Memory B cell (primary cell): ENCODE results near the gene LRP8.
A peak's percentile ranks its signal among the peaks of the same experiment; 100 is the strongest.

Experiments
- ATAC-seq: fragments of 150-1000 bp; cut with Tn5 transposase; 2 replicates; pipeline ENCODE4 v1.10.0; 2021; ENCODE audit warnings: low read depth, mild to moderate bottlenecking, moderate library complexity
- DNase-seq, 2 donors: peaks; one replicate each; pipeline ENCODE4 v3.0.0; 2022; ENCODE audit warnings: low spot score in 2 of 2
- H3K27ac Mint-ChIP-seq: one replicate; pipeline ENCODE4 v1.8.0; 2022; ENCODE audit warnings: mild to moderate bottlenecking, moderate library complexity, mixed read lengths
- H3K27me3 Mint-ChIP-seq: one replicate; pipeline ENCODE4 v1.8.0; 2022; ENCODE audit warnings: mixed read lengths
- H3K36me3 Mint-ChIP-seq: one replicate; pipeline ENCODE4 v1.8.0; 2022; ENCODE audit warnings: mild to moderate bottlenecking, mixed read lengths
- H3K4me1 Mint-ChIP-seq: one replicate; pipeline ENCODE4 v1.8.0; 2022; ENCODE audit warnings: mixed read lengths
- H3K4me3 Mint-ChIP-seq: one replicate; pipeline ENCODE4 v1.8.0; 2022; ENCODE audit warnings: mild to moderate bottlenecking, moderate library complexity, mixed read lengths
- H3K9me3 Mint-ChIP-seq: one replicate; pipeline ENCODE4 v1.8.0; 2022; ENCODE audit warnings: mixed read lengths

Gene LRP8

GRCh38 chr1:53262000-53262399 lies 65.9 kb downstream of the LRP8 start:
- peaks cover 10% of the 10 kb centered on the region for H3K36me3 Mint-ChIP-seq

DNA sequence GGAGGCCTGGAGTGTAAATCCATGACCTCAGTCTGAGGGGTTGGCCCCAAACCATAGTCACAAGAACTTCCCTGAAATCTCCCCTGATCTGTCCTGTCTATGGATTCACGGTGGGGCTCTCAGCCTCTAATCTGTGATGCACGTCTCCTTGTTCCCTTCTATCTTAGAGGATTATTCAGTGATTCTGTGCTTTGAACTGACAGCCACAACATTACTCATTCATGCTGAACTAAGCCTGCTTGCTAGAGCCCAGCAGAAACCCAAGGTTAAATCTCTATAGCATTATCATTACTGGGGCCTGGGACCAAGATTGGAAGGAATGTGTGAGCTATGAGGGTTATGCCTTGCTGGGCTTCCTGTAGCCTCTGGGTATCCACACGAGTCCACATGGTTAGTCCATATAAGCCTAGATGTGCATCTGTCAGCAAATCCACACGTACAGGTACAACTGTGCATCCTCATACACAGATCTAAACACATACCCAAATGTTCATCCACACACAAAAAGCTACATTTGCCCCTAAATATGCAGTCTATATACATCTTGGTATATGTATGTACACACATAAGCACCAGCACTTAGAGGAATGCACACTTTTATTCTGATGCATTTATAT lies 67.1 kb downstream of the LRP8 start:
- no peaks in the 10 kb centered on the region for H3K9me3 Mint-ChIP-seq
- no peaks in the 10 kb centered on the region for H3K27me3 Mint-ChIP-seq
- no peak overlapping the region for H3K4me3 Mint-ChIP-seq
- peaks cover 10% of the 10 kb centered on the region for H3K36me3 Mint-ChIP-seq
- H3K4me1 Mint-ChIP-seq: peaks cover 11% of the 10 kb centered on the region
- no peak for ATAC-seq
- no peak for DNase-seq
- H3K27ac Mint-ChIP-seq: peak overlapping the region; percentile 25

More at GRCh38 chr1:53262000-53262399, 65.9 kb downstream of the LRP8 start:
- Mint-ChIP-seq H3K4me3 (no peak overlapping the region), H3K27me3 (no peaks in the 10 kb centered on the region), H3K9me3 (no peaks in the 10 kb centered on the region), H3K27ac (no peak overlapping the region), H3K4me1 (peaks cover 11% of the 10 kb centered on the region)
- no peak for ATAC-seq
- no peak for DNase-seq

DNA sequence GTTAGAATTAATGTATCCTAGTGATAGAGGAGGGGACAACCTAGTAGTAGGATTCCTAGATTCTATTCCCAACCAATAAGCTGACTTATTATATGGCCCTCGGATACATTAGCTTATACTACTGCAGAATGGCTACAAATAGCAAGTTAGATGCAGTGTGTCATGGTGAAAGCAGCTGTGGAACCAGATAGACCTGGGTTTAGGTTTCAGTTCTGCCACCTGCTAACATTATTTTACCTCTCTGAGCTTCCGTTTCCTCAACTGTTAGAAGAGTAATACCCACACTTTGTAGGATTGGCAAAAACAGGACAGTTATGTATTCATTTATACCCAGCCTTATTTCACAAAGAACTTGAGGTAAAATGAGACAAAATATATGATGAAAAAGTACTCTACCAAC lies 67.9 kb downstream of the LRP8 start:
- ATAC-seq (peak; percentile 71), DNase-seq (no peak)
- Mint-ChIP-seq H3K4me3 (peak overlapping the region; percentile 8), H3K9me3 (no peaks in the 10 kb centered on the region), H3K27ac (peak overlapping the region; percentile 82), H3K36me3 (peaks cover 10% of the 10 kb centered on the region), H3K4me1 (peaks cover 11% of the 10 kb centered on the region), H3K27me3 (no peaks in the 10 kb centered on the region)

DNA sequence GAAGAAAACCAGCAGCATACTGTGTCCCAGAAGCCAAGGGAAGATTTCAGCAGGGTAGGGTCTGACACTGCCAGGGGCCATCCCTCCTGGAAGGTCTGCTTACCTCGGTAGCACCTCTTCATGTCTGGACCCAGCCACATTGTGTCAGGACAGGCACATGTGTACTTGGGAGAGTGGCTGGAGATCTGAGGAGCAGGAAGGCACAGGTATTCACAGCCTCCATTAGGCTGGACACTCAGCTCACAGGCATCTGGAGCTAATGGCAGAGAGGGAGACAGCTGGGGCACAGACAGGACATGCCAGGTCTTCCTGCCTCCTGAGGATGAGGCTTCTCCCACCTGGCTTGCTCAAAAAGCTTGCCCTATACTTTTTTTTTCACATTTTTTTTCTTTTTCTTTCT lies 69.7 kb downstream of the LRP8 start:
- no peaks in the 10 kb centered on the region for H3K27me3 Mint-ChIP-seq
- peaks cover 11% of the 10 kb centered on the region for H3K4me1 Mint-ChIP-seq
- DNase-seq: no peak
- no peak for ATAC-seq
- no peak overlapping the region for H3K4me3 Mint-ChIP-seq
- peaks cover 4% of the 10 kb centered on the region for H3K36me3 Mint-ChIP-seq
- H3K9me3 Mint-ChIP-seq: no peaks in the 10 kb centered on the region
- H3K27ac Mint-ChIP-seq: no peak overlapping the region

GRCh38 chr1:53257454-53258081 lies 70.3 kb downstream of the LRP8 start:
- no peak for DNase-seq
- H3K27ac Mint-ChIP-seq: no peak overlapping the region
- H3K4me1 Mint-ChIP-seq: peaks cover 11% of the 10 kb centered on the region
- no peaks in the 10 kb centered on the region for H3K27me3 Mint-ChIP-seq
- H3K36me3 Mint-ChIP-seq: peaks cover 4% of the 10 kb centered on the region
- ATAC-seq: no peak
- no peak overlapping the region for H3K4me3 Mint-ChIP-seq
- no peaks in the 10 kb centered on the region for H3K9me3 Mint-ChIP-seq

GRCh38 chr1:53256511-53257453 lies 71.1 kb downstream of the LRP8 start:
- Mint-ChIP-seq H3K27ac (no peak overlapping the region), H3K4me1 (peaks cover 11% of the 10 kb centered on the region), H3K9me3 (no peaks in the 10 kb centered on the region), H3K4me3 (no peak overlapping the region), H3K27me3 (no peaks in the 10 kb centered on the region), H3K36me3 (peaks cover 4% of the 10 kb centered on the region)
- ATAC-seq: no peak
- no peak for DNase-seq

- H3K36me3 Mint-ChIP-seq: peaks cover 9% of the 10 kb centered on the region
- H3K4me3 Mint-ChIP-seq: no peak overlapping the region
- H3K27ac Mint-ChIP-seq: no peak overlapping the region
- peaks cover 5% of the 10 kb centered on the region for H3K4me1 Mint-ChIP-seq
- DNase-seq (no peak), ATAC-seq (no peak)
- no peaks in the 10 kb centered on the region for H3K9me3 Mint-ChIP-seq
- H3K27me3 Mint-ChIP-seq: no peaks in the 10 kb centered on the region
Measured at GRCh38 chr1:53255031-53255430, 72.8 kb downstream of the LRP8 start.

GRCh38 chr1:53254011-53254640 lies 73.7 kb downstream of the LRP8 start:
- H3K27me3 Mint-ChIP-seq: no peaks in the 10 kb centered on the region
- H3K27ac Mint-ChIP-seq: no peak overlapping the region
- no peaks in the 10 kb centered on the region for H3K9me3 Mint-ChIP-seq
- DNase-seq (no peak), ATAC-seq (no peak)
- no peaks in the 10 kb centered on the region for H3K4me1 Mint-ChIP-seq
- H3K4me3 Mint-ChIP-seq: no peak overlapping the region
- H3K36me3 Mint-ChIP-seq: peaks cover 11% of the 10 kb centered on the region

DNA sequence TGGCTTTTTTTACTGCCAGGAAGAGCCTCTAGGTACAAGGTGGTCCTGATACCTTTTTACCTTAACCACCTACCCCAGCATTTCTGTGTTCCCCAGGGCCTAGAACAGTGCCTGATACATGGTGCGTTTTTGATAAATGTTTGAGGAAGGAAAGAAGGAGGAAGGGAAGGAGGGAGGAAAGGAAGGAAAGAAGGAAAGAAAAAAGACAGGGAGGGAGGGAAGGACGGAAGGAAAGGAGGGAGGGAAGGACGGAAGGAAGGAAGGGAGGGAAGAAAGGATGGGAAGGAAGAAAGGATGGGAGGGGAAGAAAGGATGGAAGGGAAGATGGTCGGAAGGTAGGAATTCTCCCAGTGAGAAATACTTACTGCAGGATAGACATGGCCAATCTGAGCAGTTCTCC lies 77.5 kb downstream of the LRP8 start:
- Mint-ChIP-seq H3K27me3 (no peaks in the 10 kb centered on the region), H3K4me1 (peaks cover 15% of the 10 kb centered on the region)

GRCh38 chr1:53249706-53250105 lies 78.2 kb downstream of the LRP8 start:
- ATAC-seq: no peak
- no peak for DNase-seq
- Mint-ChIP-seq H3K27me3 (no peaks in the 10 kb centered on the region), H3K27ac (no peak overlapping the region), H3K36me3 (peaks cover 11% of the 10 kb centered on the region), H3K4me3 (no peak overlapping the region), H3K4me1 (peaks cover 17% of the 10 kb centered on the region), H3K9me3 (no peaks in the 10 kb centered on the region)

More for the DNA sequence above, 77.5 kb downstream of the LRP8 start:
- Mint-ChIP-seq H3K4me3 (no peak overlapping the region), H3K9me3 (no peaks in the 10 kb centered on the region), H3K27ac (no peak overlapping the region), H3K36me3 (peaks cover 11% of the 10 kb centered on the region)
- no peak for ATAC-seq
- DNase-seq: no peak

GRCh38 chr1:53246261-53247134 lies 81.4 kb downstream of the LRP8 start:
- peaks cover 11% of the 10 kb centered on the region for H3K36me3 Mint-ChIP-seq

DNA sequence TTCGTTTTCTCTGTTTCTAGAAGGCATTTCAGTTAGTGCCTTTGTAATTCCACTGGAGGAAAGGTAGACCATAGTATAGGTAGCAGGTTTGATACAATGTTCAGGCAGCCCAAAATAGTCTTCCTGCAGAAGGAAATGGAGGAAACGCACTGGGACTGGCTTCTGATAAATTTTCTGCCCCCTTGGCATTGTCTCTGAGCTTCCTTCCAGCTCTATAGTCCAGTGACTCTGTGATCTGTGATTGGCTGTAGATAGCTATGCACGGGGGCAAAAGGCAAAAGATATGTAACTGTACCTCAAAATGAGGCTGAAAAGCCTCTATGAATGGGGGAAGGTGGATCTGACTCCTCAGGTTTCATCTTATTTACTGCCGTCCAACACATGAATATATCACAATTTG lies 83.7 kb downstream of the LRP8 start:
- H3K27me3 Mint-ChIP-seq: no peaks in the 10 kb centered on the region
- H3K36me3 Mint-ChIP-seq: no peaks in the 10 kb centered on the region
- no peak overlapping the region for H3K27ac Mint-ChIP-seq
- ATAC-seq (no peak), DNase-seq (no peak)
- peaks cover 17% of the 10 kb centered on the region for H3K4me1 Mint-ChIP-seq
- H3K4me3 Mint-ChIP-seq: no peak overlapping the region
- no peaks in the 10 kb centered on the region for H3K9me3 Mint-ChIP-seq

More at GRCh38 chr1:53246261-53247134, 81.4 kb downstream of the LRP8 start:
- DNase-seq: no peak
- Mint-ChIP-seq H3K4me1 (peaks cover 17% of the 10 kb centered on the region), H3K4me3 (no peak overlapping the region), H3K27ac (no peak overlapping the region), H3K9me3 (no peaks in the 10 kb centered on the region), H3K27me3 (no peaks in the 10 kb centered on the region)
- peak; percentile 68 for ATAC-seq

DNA sequence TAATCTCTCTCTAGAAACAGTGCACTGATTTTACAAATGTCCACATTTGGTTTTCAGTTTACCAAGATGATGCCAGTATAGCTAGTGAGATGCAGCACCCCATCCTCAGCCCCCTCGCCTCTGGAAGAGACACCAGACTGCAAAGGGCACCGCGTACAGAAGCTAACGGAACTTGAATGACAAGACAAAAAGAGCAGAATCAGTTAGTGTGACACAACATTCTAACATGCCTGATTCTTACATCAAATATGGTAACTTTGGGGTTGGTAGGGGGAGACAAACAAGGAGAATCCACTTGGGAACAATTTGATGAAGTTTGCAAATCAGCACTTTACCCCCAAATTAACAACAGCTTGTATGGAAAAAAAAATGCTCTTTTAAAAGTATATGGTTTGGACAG lies 85.5 kb downstream of the LRP8 start:
- H3K36me3 Mint-ChIP-seq: peaks cover 5% of the 10 kb centered on the region
- DNase-seq (no peak), ATAC-seq (no peak)
- H3K27ac Mint-ChIP-seq: no peak overlapping the region
- H3K9me3 Mint-ChIP-seq: no peaks in the 10 kb centered on the region
- H3K4me3 Mint-ChIP-seq: no peak overlapping the region
- H3K4me1 Mint-ChIP-seq: peaks cover 23% of the 10 kb centered on the region
- H3K27me3 Mint-ChIP-seq: no peaks in the 10 kb centered on the region
